IMR-90 (cell line): ENCODE data around the gene XIRP1. TPM values are rescaled to one million over a fixed set of nuclear protein-coding genes. Genes with fewer than 3 reads are reported as not detected.

Experiments
- ATAC-seq: fragments of 200-7000 bp; cut with Tn5 transposase; 2 replicates; pipeline ENCODE4 v1.9.1; 2020; ENCODE audit warnings: low read depth, mild to moderate bottlenecking, moderate library complexity
- BruUV-seq: library from RNA; stranded (reverse); fragments of 400-500 nt; replicated peaks from 2 replicates; lab custom pipeline; 2021; lab: Mats Ljungman, UMichigan
- CTCF ChIA-PET: fragments of 300-600 bp; formaldehyde crosslinking; extraction: SDS; loops from one replicate; lab custom pipeline; 2021; ENCODE audit warnings: antibody characterized with exemption; lab: Yijun Ruan, JAX
- POLR2A ChIA-PET: fragments of 300-600 bp; sonication (Branson Sonifier 250); formaldehyde crosslinking; loops from one replicate; lab custom pipeline; 2022; ENCODE audit warnings: antibody characterized with exemption; ENCODE audit not compliant: unreplicated experiment; lab: Charles Lee
- DNase-seq: peaks from one replicate; pipeline ENCODE4 v3.0.0; 2013
- H2AFZ ChIP-seq: replicated peaks from 2 replicates; pipeline ENCODE3; 2013; ENCODE audit warnings: low read length, mild to moderate bottlenecking; ENCODE audit not compliant: poor library complexity
- H2AK5ac ChIP-seq: 2 replicates; pipeline ENCODE4 v1.6.1; 2013; ENCODE audit warnings: low read depth, low read length, inconsistent platforms
- H2AK9ac ChIP-seq: replicated peaks from 2 replicates; pipeline ENCODE3; 2013; ENCODE audit warnings: mild to moderate bottlenecking, low read depth, low read length, moderate library complexity; ENCODE audit not compliant: poor library complexity
- H2BK120ac ChIP-seq: 2 replicates; pipeline ENCODE4 v1.6.1; 2013; ENCODE audit warnings: low read depth, low read length, inconsistent platforms
- H2BK15ac ChIP-seq: 3 replicates; pipeline ENCODE4 v1.6.1; 2013; ENCODE audit warnings: low read depth, low read length, inconsistent platforms
- H2BK20ac ChIP-seq: 2 replicates; pipeline ENCODE4 v1.6.1; 2013; ENCODE audit warnings: low read depth, mild to moderate bottlenecking, inconsistent platforms, low read length, moderate library complexity
- H2BK5ac ChIP-seq: 2 replicates; pipeline ENCODE4 v1.6.1; 2013; ENCODE audit warnings: mild to moderate bottlenecking, low read depth, low read length, inconsistent platforms; ENCODE audit not compliant: poor library complexity, severe bottlenecking
- H3K14ac ChIP-seq: replicated peaks from 2 replicates; pipeline ENCODE4 v1.6.1; 2013; ENCODE audit warnings: low read depth, low read length, inconsistent platforms
- H3K18ac ChIP-seq: 2 replicates; pipeline ENCODE4 v1.6.1; 2013; ENCODE audit warnings: low read depth, low read length, control low read depth
- H3K23ac ChIP-seq: 2 replicates; pipeline ENCODE4 v1.6.1; 2013; ENCODE audit warnings: low read depth, low read length, inconsistent platforms
- H3K27ac ChIP-seq: 2 replicates; pipeline ENCODE4 v1.5.1; 2013; ENCODE audit warnings: mild to moderate bottlenecking, control low read depth, low read length; ENCODE audit not compliant: insufficient read depth
- H3K27me3 ChIP-seq: 2 replicates; pipeline ENCODE4 v1.6.1; 2013; ENCODE audit warnings: low read length; ENCODE audit not compliant: control insufficient read depth, insufficient read depth
- H3K36me3 ChIP-seq: 2 replicates; pipeline ENCODE4 v1.6.1; 2013; ENCODE audit warnings: low read length, mixed read lengths; ENCODE audit not compliant: control insufficient read depth, insufficient read depth
- H3K4ac ChIP-seq: 2 replicates; pipeline ENCODE4 v1.6.1; 2013; ENCODE audit warnings: low read depth, low read length, inconsistent platforms
- H3K4me1 ChIP-seq: 2 replicates; pipeline ENCODE4 v1.6.1; 2013; ENCODE audit warnings: low read length, mixed read lengths; ENCODE audit not compliant: control insufficient read depth, insufficient read depth
- H3K4me2 ChIP-seq: 2 replicates; pipeline ENCODE4 v1.6.1; 2013; ENCODE audit warnings: low read depth, mild to moderate bottlenecking, control low read depth, low read length, moderate library complexity
- H3K4me3 ChIP-seq: 2 replicates; pipeline ENCODE4 v1.5.1; 2013; ENCODE audit warnings: low read depth, mild to moderate bottlenecking, control low read depth, low read length, moderate library complexity; ENCODE audit not compliant: insufficient read depth
- H3K56ac ChIP-seq: 2 replicates; pipeline ENCODE4 v1.6.1; 2013; ENCODE audit warnings: low read length, inconsistent platforms; ENCODE audit not compliant: insufficient read depth; ENCODE audit errors: extremely low read depth
- H3K79me1 ChIP-seq, 2 experiments: 2 replicates each; pipeline ENCODE4 v1.6.1; 2013; ENCODE audit warnings: low read length in 2 of 2, inconsistent platforms in 1 of 2, low read depth in 1 of 2
- H3K9ac ChIP-seq: 2 replicates; pipeline ENCODE4 v1.6.1; 2013; ENCODE audit warnings: low read depth, low read length, control low read depth
- H3K9me1 ChIP-seq: 2 replicates; pipeline ENCODE4 v1.6.1; 2013; ENCODE audit warnings: low read length, inconsistent platforms; ENCODE audit not compliant: insufficient read depth
- H3K9me3 ChIP-seq: 2 replicates; pipeline ENCODE4 v1.6.1; 2013; ENCODE audit warnings: low read length; ENCODE audit not compliant: control insufficient read depth, insufficient read depth
- H4K20me1 ChIP-seq: 2 replicates; pipeline ENCODE4 v1.6.1; 2013; ENCODE audit warnings: low read length, inconsistent platforms; ENCODE audit not compliant: insufficient read depth
- H4K5ac ChIP-seq: 2 replicates; pipeline ENCODE4 v1.6.1; 2013; ENCODE audit warnings: mild to moderate bottlenecking, low read depth, low read length, control low read depth
- H4K8ac ChIP-seq, 2 experiments: 2 replicates each; pipeline ENCODE4 v1.6.1; 2013; ENCODE audit warnings: low read depth in 2 of 2, low read length in 2 of 2, control low read depth in 1 of 2, inconsistent platforms in 1 of 2
- H4K91ac ChIP-seq: 2 replicates; pipeline ENCODE4 v1.6.1; 2013; ENCODE audit warnings: low read depth, low read length, inconsistent platforms; ENCODE audit not compliant: insufficient read depth
- BHLHE40 ChIP-seq: fragments of 150-350 bp; IDR thresholded peaks from 2 replicates; pipeline ENCODE4 v1.6.1; 2016; ENCODE audit warnings: mild to moderate bottlenecking, low read depth, low read length
- CHD1 ChIP-seq: IDR thresholded peaks from 2 replicates; pipeline ENCODE4 v1.6.1; 2012; ENCODE audit warnings: low read depth, low read length, improper control_type of control experiment
- CTCF ChIP-seq: conservative IDR thresholded peaks from 2 replicates; pipeline ENCODE4 v1.5.1; 2012; ENCODE audit warnings: mild to moderate bottlenecking, low read depth, low read length, improper control_type of control experiment
- MAFK ChIP-seq: IDR thresholded peaks from 2 replicates; pipeline ENCODE4 v1.6.1; 2012; ENCODE audit warnings: low read depth, low read length, improper control_type of control experiment
- MAZ ChIP-seq: IDR thresholded peaks from 2 replicates; pipeline ENCODE4 v1.6.1; 2012; ENCODE audit warnings: low read depth, mild to moderate bottlenecking, low read length, improper control_type of control experiment, moderate library complexity, borderline replicate concordance
- MXI1 ChIP-seq: IDR thresholded peaks from 2 replicates; pipeline ENCODE4 v1.6.1; 2012; ENCODE audit warnings: low read depth, mild to moderate bottlenecking, low read length, moderate library complexity, borderline replicate concordance
- NFE2L2 ChIP-seq: fragments of 150-350 bp; IDR thresholded peaks from 2 replicates; pipeline ENCODE4 v1.6.1; 2016; ENCODE audit warnings: low read depth, mild to moderate bottlenecking, low read length
- POLR2A ChIP-seq: IDR thresholded peaks from 2 replicates; pipeline ENCODE4 v1.6.1; 2012; ENCODE audit warnings: mild to moderate bottlenecking, low read depth, low read length
- RFX5 ChIP-seq: IDR thresholded peaks from 2 replicates; pipeline ENCODE4 v1.8.0; 2012; ENCODE audit warnings: low read depth, mild to moderate bottlenecking, low read length, moderate library complexity
- USF2 ChIP-seq: fragments of 150-350 bp; IDR thresholded peaks from 2 replicates; pipeline ENCODE4 v1.6.1; 2017; ENCODE audit warnings: mild to moderate bottlenecking, antibody characterized with exemption, low read length, low read depth
- WGBS, 2 experiments: methylation state at CpG; one replicate each; pipeline versions ENCODE4 v1.1.5 to v1.1.7; 2013; ENCODE audit warnings: missing lambda C conversion rate in 2 of 2; ENCODE audit not compliant: insufficient read length in 1 of 2; ENCODE audit errors: extremely low coverage in 2 of 2; 5-methylcytosine and 5-hydroxymethylcytosine counted together
- dilution Hi-C: fragments of 300-500 bp; cut with HindIII; formaldehyde crosslinking; loops from one replicate; pipeline ENCODE4 v1.14.3; 2018; ENCODE audit warnings: low sequenced_read_pairs; ENCODE audit not compliant: unreplicated experiment
- in situ Hi-C: fragments of 300-500 bp; cut with MboI; formaldehyde crosslinking; loops from 3 replicates; pipeline ENCODE4 v1.14.3; 2019; ENCODE audit warnings: low sequenced_read_pairs, inconsistent platforms, mixed read lengths
- intact Hi-C: fragments of 100-400 bp; cut with micrococcal nuclease; formaldehyde crosslinking; loops from 2 replicates; pipeline ENCODE4 v1.10.0; 2022
- polyA plus RNA-seq, 3 experiments: library from polyadenylated mRNA; depleted of rRNA; stranded (reverse); fragments of >200 nt; gene quantifications; 2 replicates each; pipeline ENCODE4 v1.2.3, GENCODE V29; 2012; ENCODE audit warnings: low replicate concordance in 1 of 3
- total RNA-seq: library from RNA; depleted of rRNA; stranded (reverse); fragments of >200 nt; gene quantifications from 2 replicates; pipeline ENCODE4 v1.2.3, GENCODE V29; 2012

XIRP1 gene
- total and polyA plus RNA-seq, 2 of the 4 experiments (the other 2 are of a cell fraction) = under 0.01 to 0.07 TPM

- no peak for TF ChIP-seq MAFK
These were observed 42.1 kb downstream of the XIRP1 start (continued) for GRCh38 chr3:39150148-39150802.

GRCh38 chr3:39149498-39150147 lies 42.8 kb downstream of the XIRP1 start:
- peak overlapping the region; percentile 70 for H4K91ac ChIP-seq
- no TSS peak for BruUV-seq
- POLR2A ChIA-PET = interaction anchor here (0.6 kb wide), 1 partner anchor 853 kb away, joined by 6 read pairs; no protein-coding TSS in a partner anchor
- H3K9me1 ChIP-seq = peaks cover 35% of the 10 kb centered on the region
- peaks cover 77% of the 10 kb centered on the region for H4K20me1 ChIP-seq
- WGBS, 2 experiments = 80% methylated on average over 1 of the region's 3 CpGs; no CpG with 5 or more reads in 1 of the 2 experiments
- peak overlapping the region; percentile 40 for H2BK5ac ChIP-seq
- no peak overlapping the region for H4K8ac ChIP-seq
- no peak overlapping the region for H3K9ac ChIP-seq
- H3K79me1 ChIP-seq = peaks cover 6 to 72% of the 10 kb centered on the region in 2 experiments; a peak in 3 of 4 replicates
- H2BK120ac ChIP-seq = no peak overlapping the region; the same call in 1 of the 2 replicates
- peak overlapping the region; percentile 66; the same call in 1 of the 2 replicates for H2AK5ac ChIP-seq
- peak overlapping the region; percentile 82; the same call in 1 of the 2 replicates for H3K14ac ChIP-seq
- DNase-seq (no peak), ATAC-seq (no peak)
- H3K36me3 ChIP-seq = peaks cover 9% of the 10 kb centered on the region
- no peak overlapping the region for H2AK9ac ChIP-seq
- CTCF ChIA-PET = interaction anchor here (0.8 to 1.5 kb wide), 3 partner anchors 23 to 138 kb away, joined by 4 to 6 read pairs (median 5); no protein-coding TSS in a partner anchor
- H2BK15ac ChIP-seq = no peak overlapping the region; the same call in 2 of the 3 replicates
- H3K4me1 ChIP-seq = peaks cover 54% of the 10 kb centered on the region
- in situ Hi-C loops (no loop called here), dilution Hi-C loops (no loop called here), intact Hi-C loops (no loop called here)
- H3K4ac ChIP-seq = peak overlapping the region; percentile 26
- no peaks in the 10 kb centered on the region for H3K27me3 ChIP-seq
- H3K18ac ChIP-seq = no peak overlapping the region
- no peak overlapping the region for H4K5ac ChIP-seq
- peak overlapping the region; percentile 19; the same call in 1 of the 2 replicates for H2BK20ac ChIP-seq
- H3K27ac ChIP-seq = 0 out of 2 replicates have a peak overlapping the region, but pooled peaks have one; percentile 13
- no peaks in the 10 kb centered on the region for H3K9me3 ChIP-seq
- H3K4me3 ChIP-seq = no peak overlapping the region
- H3K23ac ChIP-seq = peak overlapping the region; percentile 12; the same call in 1 of the 2 replicates
- peak overlapping the region; percentile 19; the same call in 1 of the 2 replicates for H3K4me2 ChIP-seq
- no peak overlapping the region for H3K56ac ChIP-seq
- H2AFZ ChIP-seq = no peak overlapping the region
- TF ChIP-seq NFE2L2 = no peak
- no peak for TF ChIP-seq USF2
- no peak for TF ChIP-seq CTCF
- TF ChIP-seq MXI1 = no peak
- no peak for TF ChIP-seq RFX5
- no peak for TF ChIP-seq BHLHE40
- TF ChIP-seq CHD1 = no peak
- no peak for TF ChIP-seq POLR2A
- no peak for TF ChIP-seq MAZ
- TF ChIP-seq MAFK = no peak
